Breast epithelium (tissue), 3 donors: Measurements from ENCODE around the gene GSTM3.

Experiments used
- POLR2A ChIP-seq: fragments of 450-650 bp; IDR thresholded peaks from one replicate; pipeline ENCODE4 v1.6.1; 2016; ENCODE audit warnings: antibody characterized with exemption, mild to moderate bottlenecking, moderate library complexity
- POLR2AphosphoS5 ChIP-seq, 3 donors: sonication (generic); formaldehyde crosslinking; IDR thresholded peaks; one replicate each; pipeline ENCODE4 v1.6.1; 2017; ENCODE audit warnings: antibody characterized with exemption in 3 of 3
- TF ChIP-seq, protein P1 (sequence below), 3 donors: fragments of 450-650 bp; IDR thresholded peaks; one replicate each; pipeline ENCODE4 v1.5.1; 2016 to 2017; ENCODE audit warnings: antibody characterized with exemption in 3 of 3, mild to moderate bottlenecking in 3 of 3, moderate library complexity in 3 of 3

GRCh38 chr1:109773203-109773899 is 32.5 kb upstream of the GSTM3 start:
- TF ChIP-seq, protein P1, sequence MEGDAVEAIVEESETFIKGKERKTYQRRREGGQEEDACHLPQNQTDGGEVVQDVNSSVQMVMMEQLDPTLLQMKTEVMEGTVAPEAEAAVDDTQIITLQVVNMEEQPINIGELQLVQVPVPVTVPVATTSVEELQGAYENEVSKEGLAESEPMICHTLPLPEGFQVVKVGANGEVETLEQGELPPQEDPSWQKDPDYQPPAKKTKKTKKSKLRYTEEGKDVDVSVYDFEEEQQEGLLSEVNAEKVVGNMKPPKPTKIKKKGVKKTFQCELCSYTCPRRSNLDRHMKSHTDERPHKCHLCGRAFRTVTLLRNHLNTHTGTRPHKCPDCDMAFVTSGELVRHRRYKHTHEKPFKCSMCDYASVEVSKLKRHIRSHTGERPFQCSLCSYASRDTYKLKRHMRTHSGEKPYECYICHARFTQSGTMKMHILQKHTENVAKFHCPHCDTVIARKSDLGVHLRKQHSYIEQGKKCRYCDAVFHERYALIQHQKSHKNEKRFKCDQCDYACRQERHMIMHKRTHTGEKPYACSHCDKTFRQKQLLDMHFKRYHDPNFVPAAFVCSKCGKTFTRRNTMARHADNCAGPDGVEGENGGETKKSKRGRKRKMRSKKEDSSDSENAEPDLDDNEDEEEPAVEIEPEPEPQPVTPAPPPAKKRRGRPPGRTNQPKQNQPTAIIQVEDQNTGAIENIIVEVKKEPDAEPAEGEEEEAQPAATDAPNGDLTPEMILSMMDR (IDR thresholded peaks at IDR 0.05) = peak; percentile 72 to 91 (median 87)
- peak; percentile 32 to 64 (median 49) for TF ChIP-seq POLR2AphosphoS5 (IDR thresholded peaks at IDR 0.05)
- no peak for TF ChIP-seq POLR2A
